NCI-H2107 (cell line): ENCODE data around the gene MSRB1.
"Not testable (repeated sequence)": the region's sequence is repeated elsewhere in the genome, so short reads cannot be mapped to it uniquely, and the experiment has no call there.

Experiments
- DNase-seq: peaks from one replicate; lab custom pipeline; 2025; lab: John Stamatoyannopoulos, UW

Gene MSRB1

DNA sequence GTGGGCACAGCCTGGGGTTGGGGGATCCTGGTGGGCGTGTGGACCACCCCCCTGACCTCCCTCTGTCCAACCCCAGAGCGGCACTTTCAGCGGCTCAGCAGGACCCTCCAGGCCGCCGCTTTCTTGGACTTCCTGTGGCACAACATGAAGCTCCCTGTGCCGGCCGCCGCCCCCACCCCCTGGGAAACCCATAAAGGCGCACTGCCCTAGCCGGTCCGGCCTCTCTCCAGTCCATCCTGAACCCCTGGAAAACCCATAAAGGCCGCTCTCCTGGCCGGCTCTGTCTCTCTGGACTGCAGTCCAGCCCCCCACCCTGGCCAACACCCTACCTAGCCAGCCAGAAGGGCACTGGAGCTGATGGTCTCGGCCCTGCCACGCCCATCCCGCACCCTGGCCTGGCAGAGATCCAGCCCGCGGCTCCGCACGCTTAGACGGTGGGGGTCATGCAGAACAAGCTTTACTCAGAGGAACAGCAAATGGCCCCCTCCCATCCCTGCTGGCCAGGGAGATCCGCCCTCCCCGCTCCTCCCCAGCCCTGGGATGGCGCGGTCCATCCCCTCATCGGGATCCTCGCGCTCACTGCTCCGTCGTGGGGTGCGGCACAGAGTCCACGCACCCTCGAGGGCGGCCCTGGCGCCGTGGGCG is 35.6 kb upstream of the MSRB1 start:
- no peak for DNase-seq

DNA sequence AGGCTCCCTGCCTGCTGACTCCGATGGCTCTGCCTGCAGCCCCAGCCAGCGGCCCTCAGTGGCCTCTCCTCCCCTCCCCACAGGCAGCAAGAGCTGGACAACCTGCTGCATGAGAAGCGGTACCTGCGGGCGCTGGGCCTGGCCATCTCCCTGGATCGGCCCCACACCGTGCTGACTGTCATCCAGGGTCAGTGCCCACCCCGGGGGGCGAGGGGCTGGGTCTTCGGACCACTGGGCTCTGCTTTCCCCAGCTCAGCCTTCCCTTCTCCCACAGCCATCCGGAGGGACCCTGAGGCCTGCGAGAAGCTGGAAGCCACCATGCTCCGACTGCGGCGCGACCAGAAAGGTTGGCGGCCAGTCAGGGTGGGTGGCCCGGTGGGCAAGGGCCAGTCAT is 34.9 kb upstream of the MSRB1 start:
- DNase-seq = no peak

DNA sequence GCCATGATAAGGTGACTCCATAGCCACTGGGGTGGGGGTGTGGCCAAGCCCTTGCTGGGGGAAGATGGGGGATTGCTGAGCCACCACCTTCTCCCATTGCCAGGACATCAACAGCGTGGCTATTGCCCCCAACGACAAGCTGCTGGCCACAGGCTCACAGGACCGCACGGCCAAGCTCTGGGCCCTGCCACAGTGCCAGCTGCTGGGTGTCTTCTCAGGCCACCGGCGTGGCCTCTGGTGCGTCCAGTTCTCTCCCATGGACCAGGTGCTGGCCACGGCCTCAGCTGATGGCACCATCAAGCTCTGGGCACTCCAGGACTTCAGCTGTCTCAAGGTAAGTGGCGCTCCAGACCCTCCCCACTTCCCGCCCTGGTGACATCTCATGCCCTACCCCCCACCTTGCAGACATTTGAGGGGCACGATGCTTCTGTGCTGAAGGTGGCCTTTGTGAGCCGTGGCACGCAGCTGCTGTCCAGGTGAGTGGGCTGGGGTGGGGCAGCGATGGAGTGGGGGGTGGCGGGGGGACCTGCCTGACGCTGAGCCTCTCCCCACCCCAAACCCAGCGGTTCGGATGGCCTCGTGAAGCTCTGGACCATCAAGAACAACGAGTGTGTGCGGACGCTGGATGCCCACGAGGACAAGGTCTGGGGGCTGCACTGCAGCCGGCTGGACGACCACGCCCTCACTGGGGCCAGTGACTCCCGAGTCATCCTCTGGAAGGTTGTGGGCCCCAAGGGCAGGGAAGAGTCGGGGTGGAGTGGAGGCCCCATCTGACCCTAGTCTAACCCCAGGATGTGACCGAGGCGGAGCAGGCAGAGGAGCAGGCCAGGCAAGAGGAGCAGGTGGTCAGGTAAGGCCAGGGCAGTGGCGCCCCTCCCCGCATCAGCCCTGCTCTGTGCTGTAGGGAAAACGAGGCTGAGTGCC is 34.2 kb upstream of the MSRB1 start:
- DNase-seq = no peak

DNA sequence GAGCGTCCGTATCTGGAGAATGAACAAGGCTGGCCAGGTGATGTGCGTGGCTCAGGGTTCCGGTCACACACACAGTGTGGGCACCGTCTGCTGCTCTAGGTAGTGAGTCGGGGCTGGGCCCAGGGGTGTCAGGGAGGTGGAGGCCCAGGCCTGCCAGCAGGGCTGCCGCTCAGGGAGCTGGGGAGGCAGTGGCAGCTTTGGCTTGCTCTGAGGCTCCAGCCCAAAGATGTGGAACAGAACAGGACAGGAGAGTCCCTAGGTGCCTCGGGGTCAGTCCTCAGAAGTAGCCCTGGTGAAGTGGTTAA is 33.2 kb upstream of the MSRB1 start:
- no peak for DNase-seq

DNA sequence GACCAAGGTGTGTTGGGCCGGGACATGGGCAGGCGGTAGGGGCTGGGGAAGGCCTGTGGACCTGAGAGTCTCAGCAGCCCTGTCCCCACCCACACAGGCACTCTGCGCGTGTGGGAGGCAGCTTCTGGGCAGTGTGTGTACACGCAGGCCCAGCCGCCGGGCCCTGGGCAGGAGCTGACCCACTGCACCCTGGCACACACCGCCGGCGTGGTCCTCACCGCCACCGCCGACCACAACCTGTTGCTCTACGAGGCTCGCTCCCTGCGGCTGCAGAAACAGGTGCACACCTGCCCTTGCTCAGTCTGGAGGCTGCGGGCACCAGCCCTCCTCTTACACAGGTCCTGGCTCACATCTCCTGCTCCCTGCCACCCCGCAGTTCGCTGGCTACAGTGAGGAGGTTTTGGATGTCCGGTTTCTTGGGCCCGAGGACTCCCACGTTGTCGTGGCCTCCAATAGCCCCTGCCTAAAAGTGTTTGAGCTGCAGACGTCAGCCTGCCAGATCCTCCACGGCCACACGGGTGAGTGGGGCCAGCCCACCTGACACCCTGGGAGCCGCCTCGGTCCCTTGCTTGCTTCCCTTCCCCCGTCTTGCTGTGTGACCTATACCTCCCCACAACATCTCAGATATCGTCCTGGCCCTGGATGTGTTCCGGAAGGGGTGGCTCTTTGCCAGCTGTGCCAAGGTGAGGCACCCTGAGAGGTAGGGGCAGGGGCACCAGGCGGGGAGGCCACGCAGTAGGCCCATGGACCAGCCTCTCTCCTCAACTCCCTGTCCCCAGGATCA is 32.6 kb upstream of the MSRB1 start:
- DNase-seq = no peak

DNA sequence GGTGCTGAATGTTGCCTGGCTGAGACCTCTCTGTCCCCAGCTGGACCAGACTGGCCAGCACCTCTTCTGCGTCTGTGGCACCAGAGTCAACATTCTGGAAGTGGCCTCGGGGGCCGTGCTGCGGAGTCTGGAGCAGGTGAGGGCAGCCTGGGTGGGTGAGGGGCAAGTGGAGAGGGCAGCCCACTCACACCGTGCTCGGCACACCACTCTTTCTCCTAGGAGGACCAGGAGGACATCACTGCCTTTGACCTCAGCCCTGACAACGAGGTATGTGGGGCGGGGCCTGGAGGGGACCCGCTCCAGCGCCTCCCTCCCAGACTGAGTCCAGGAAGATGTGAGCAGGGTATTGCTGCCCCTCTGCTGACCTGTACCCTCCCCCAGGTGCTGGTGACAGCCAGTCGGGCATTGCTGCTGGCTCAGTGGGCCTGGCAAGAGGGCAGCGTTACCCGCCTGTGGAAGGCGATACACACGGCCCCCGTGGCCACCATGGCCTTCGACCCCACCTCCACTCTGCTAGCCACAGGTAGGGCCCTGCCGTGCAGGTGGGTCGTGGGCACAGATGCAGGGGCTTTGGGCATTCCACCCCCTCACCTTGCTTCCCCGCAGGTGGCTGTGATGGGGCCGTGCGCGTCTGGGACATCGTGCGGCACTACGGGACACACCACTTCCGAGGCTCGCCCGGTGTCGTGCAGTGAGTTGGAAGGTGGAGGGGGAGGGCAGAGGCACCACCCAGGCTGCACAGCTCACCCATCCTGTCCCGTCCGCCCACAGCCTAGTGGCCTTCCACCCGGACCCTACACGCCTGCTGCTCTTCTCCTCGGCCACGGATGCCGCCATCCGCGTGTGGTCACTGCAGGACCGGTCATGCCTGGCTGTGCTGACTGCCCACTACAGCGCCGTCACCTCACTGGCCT is 31.4 kb upstream of the MSRB1 start:
- DNase-seq = no peak

DNA sequence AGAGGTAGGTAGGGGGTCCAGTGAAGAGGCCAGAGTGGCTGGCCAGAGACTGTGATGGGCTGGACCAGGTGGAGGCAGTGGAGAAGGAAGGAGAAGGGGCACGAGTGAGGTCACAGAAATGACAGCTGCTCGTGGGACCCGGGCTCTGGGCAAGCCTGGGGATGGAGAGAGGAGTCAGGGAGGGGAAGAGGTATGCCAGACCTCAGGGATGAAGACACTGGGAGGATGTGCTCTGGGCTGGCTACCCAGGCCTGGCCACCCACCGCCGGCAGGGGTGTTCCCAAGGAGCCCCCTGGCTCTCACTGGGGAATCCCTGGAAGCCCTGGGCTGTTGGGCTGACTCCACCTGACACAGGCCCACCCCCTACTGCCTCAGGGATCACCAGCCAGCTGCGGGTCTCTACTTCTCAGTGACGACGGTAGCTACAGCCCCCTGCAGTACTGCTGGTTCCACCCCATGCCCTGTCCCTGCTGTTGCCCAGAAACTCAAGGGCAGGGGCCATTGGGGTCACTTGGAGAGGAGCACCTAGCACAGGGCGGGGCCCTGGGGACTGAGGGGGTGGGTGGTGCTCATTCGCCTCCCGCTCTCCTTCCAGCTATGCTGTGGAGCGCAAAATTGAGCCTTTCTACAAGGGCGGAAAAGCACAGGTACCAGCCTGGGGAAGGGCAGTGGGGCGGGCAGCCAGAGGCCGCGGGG is 30.6 kb upstream of the MSRB1 start:
- no peak for DNase-seq

DNA sequence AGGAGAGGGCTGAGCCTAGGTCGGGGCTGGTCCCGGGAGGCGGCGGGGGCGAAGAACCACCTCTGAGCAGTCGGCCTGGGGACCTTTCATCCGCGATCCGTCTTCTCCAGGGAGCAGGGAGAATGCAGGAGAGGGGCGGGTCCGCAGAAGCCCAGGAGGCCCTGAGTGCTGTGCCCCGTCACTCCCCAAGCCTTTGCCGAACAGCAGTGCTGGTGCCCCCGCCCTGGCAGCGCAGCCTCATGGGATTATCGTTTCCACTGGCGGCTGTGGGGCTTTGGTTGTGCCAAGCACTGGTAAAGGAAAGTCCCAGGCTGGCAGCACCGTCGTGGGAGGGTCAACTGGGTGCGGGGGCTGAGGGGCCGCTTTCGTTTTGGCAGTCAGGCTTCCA is 29.5 kb upstream of the MSRB1 start:
- no peak for DNase-seq

DNA sequence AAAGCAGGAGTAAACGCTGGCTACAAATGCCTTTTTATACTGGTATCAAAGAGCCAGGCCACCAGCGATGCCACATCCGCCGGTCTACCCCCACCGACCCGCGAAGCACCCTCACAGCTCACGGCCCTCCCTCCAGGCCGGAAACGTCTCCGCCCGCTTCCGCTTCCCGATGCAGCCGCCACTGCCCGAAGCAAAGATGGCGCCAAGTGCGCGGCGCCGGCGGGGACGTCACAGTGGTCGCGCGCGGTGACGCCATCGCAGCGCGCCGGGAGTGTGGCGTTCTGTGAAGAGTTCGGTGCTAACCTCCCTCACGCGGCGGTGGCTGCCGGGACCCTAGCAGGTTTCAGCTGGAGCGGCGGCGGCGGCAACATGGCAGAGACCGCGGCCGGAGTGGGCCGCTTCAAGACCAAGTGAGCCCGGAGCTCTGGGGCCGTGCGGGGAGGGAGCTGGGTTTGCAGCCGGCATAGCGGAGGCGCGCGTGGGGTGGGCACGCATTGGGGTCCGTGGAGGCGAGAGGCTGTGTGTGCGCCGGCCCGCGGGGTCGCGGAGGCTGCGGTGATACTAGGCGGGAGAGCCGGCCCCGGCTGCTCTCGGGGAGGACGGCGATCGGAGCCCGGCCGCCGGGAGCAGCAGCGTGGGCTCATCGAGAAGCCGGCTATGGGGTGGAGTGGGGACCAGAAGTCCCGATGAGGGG is 28.9 kb upstream of the MSRB1 start, which contains the start of gene TBL3:
TSS of gene TBL3 (plus strand) at position 258 of the 694 bp plus-strand sequence. CDS start at position 370, 112 bp downstream.
- DNase-seq = peak; percentile 87

DNA sequence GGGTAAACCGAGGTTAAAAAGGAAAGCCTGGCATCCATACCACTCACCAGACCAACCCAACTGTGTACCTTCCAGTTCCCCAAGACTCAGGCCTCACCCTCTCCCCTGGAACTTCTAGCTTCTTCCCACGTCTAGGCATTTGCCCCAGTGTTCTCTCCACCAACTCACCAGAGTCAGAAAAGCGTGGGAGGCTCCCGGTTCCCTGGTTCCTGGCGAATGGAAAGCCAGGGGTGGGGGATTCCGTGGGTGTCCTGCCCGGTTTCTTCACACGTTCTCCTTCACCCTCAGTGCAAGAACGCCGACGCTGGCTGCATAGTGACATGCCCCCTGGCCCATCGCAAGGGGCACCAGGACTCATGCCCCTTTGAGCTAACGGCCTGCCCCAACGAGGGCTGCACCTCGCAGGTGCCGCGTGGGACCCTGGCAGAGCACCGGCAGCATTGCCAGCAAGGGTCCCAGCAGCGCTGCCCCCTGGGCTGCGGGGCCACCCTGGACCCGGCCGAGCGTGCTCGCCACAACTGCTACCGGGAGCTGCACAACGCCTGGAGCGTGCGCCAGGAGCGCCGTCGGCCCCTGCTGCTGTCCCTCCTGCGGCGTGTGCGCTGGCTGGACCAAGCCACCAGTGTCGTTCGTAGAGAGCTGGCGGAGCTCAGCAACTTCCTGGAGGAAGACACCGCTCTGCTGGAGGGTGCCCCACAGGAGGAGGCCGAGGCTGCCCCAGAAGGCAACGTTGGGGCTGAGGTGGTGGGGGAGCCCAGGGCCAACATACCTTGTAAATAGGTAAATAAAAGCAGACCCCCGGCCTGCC is 25.4 kb upstream of the MSRB1 start:
- DNase-seq = no peak

DNA sequence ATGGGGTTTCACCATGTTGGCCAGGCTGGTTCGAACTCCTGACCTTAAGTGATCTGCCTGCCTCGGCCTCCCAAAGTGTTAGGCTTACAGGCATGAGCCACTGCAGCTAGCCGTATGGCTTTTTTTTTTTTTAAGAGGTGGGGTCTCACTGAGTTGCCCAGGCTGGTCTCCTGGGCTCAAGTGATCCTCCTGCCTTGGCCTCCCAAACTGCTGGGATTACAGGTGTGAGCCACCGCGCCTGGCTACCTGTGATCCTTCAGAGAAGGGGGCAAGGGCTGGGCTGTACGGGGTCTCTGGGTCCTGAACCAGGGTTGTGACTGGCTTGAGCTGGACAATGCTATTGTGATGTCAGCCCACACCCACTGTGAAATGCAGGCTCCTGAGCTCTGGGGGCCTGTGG is 23.5 kb upstream of the MSRB1 start, which contains the start of gene RNF151:
TSS of gene RNF151 (plus strand) at position 397 of the 400 bp plus-strand sequence. CDS start 26 bp downstream, outside the sequence.
- DNase-seq = no peak

DNA sequence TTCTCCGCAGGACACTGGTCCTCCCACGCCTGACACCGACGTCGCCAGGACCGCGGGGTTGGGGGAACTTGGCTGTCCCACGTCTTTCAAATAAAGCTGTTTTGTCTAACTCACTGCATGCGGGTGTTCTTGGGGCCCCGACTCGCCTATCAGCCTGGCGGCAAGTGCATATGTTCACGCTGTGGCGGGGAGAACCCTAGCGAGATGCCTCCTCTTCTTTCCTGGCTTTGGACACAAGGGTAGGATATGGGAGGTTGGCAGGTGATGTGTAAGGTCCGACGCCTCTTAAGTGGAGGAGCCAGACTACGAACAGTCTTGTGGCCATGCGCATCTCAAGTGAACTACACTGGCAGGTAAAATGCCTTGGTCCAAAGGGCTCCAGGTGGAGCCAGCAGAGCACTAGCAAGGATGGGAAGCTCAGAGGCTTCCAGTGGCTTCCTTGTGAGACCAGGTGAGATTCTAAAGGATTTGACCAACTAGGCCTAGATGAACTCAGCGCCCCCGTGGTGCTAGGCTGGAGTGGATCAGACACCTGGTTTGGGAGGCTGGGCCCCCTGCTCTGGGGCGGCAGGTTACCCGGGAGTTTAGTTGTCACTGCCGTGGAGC is 22.5 kb upstream of the MSRB1 start:
- no peak for DNase-seq

DNA sequence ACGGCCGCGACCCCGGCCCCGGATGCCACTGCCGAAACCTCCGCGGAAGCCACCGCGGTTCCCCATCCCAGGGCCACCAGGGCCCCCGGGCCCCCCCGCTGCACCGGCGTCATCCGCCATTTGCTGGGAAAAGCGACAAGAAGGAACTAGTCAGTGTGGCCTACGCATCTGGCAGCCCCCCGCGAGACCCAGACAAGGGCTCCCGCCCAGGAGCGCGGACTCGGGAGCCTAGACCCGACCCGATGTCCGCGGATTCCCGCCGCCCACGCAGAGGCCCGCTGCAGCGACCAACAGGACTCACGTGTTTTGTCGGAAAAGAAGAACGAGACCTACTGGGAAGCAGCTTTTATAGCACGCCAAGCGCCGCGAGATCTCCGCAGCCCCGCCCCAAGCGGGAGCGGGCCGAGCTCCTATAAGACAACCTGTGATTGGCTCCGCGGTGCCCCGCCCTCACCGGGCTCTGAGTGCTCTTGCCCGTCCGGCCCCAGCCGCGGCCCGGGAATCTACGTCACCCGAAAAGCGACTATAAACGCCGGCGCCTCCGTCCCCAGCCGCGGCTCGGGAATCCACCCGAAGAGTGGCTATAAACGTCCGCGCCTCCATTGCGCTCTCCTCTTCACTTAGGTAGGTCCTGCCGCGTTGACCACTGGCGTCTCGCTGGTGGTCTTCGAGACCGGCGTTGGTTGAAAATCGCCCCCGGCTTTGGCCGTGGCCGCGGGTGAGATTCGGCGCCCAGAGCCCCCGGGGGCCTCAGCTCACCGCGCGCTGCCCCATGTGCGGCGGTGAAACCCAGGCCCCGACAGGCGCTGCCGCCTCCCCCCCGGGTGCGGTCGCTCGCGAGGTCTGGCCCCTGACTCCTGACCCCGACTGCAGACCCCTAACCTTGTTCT is 21.8 kb upstream of the MSRB1 start, which contains the start of gene RPS2:
TSS of gene RPS2 (minus strand) at position 321 of the 890 bp plus-strand sequence. CDS start at position 120, 201 bp downstream.
- DNase-seq = peak; percentile 98

DNA sequence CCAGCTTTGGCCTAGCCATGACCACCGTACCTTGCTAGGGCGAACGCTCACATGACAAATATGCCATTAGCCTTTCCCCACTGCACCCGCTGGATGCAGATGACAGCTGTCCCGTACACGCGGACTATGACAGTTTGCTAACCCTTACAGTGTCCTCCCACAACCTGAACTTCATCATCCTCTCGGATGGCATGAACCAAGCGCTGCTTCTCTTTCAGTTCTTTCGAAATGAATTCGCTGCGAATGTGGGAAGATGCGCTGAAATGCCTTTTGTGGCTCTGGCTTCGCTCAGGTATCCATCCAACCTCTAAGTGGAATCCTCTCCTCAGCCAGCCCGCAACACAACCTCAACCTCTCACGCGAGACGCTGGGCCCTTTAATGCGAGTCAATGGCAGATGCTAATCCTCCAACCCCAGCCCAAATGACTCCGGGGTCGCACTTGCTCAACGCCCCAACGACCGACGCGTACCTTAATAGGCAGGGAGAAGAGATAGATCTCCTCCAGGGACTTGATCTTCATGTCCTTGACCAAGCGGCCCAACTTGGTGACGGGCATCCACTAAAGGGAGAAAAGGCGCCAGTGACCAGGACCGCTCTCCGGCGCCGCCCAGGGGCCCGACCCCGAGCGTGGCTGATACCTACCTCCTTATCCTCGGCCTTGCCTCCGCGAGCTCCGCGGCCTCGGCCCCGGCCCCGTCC is 21.0 kb upstream of the MSRB1 start:
- DNase-seq = no peak

DNA sequence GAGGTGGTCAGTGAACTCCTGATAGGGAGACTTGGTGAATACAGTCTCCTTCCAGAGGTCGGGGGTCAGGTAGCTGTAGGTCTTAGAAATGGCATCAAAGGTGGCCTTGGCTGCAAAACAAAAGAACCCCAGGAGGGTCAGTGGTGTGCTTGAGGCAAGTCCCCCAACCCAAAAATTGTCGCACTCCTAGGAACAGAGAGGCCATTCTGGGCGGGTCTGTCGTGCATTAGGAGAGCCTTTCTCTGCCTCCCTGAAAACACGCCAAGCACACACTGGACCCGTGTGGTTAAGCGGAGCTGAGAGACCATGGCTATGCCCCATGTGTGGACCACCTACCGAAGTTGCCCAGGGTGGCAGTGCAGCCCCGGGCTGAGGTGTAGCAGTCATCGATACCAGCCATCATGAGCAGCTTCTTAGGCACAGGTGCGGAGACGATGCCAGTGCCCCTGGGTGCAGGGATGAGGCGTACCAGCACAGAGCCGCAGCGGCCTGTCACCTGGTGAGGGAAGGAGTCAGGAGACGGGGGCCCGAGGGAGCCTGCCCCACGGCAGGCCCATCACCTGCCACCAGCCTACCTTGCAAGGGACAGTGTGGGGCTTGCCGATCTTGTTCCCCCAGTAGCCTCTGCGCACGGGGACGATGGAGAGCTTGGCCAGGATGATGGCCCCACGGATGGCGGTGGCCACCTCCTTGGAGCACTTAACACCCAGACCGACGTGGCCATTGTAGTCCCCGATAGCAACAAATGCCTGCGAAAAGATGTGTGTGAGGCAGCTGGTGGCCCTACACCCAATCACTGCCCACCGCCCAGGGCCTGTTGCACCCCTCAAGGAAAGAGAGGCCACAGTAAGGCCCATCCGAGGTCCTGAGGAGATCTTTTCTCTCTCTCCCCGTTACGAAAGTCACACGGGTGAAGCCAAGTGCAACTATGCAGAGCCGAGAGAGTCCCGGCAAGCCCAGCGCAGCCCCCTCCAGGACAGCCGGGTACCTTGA is 19.5 kb upstream of the MSRB1 start:
- not testable (repeated sequence) for DNase-seq

DNA sequence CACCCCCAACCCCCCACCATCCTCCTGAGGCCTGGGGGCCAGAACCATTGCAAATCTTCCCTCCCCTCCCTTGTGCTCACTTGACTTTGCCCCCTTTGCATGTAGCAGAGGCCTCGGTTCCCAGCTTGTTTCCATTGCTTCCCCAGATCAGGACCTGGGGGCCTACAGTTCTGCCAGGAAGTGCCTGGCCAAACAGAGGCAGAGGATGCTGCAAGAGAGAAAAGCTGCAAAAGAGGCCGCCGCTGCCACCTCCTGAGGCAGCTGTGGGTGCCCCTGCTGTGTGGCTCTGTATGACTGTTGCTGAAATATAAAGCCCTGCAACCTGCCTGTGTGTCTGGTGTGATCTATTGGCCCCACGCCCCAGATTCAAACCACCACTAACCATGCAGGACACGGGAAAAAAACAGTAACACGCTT is 18.7 kb upstream of the MSRB1 start:
- DNase-seq = no peak
